ENCODE data around the gene ALX1.

Gene ALX1

GRCh38 chr12:85322715-85323114 is 42.7 kb downstream of the ALX1 start:
- no peak for DNase-seq
- Histone ChIP-seq H3K4me1 (no peaks in the 10 kb centered on the region), H3K9me3 (no peaks in the 10 kb centered on the region), H3K27ac (no peak overlapping the region), H3K4me3 (no peak overlapping the region), H3K36me3 (no peaks in the 10 kb centered on the region), H3K27me3 (no peaks in the 10 kb centered on the region)
- TF ChIP-seq CTCF (IDR thresholded peaks at IDR 0.05), result no peak
- intact Hi-C loops (cut with DNase I; ENCODE audit: low total_unique reads), result no loop called here

- Histone ChIP-seq H3K4me1 (no peaks in the 10 kb centered on the region), H3K4me3 (no peak overlapping the region), H3K9me3 (no peaks in the 10 kb centered on the region), H3K27ac (no peak overlapping the region), H3K27me3 (no peaks in the 10 kb centered on the region), H3K36me3 (no peaks in the 10 kb centered on the region)
- no peak for DNase-seq
- no peak for TF ChIP-seq CTCF (IDR thresholded peaks at IDR 0.05)
- intact Hi-C loops (cut with DNase I; ENCODE audit: low total_unique reads), result no loop called here
Measured at GRCh38 chr12:85325442-85325841, 45.4 kb downstream of the ALX1 start.

GRCh38 chr12:85329913-85330312 is 49.9 kb downstream of the ALX1 start:
- intact Hi-C loops (cut with DNase I; ENCODE audit: low total_unique reads), result no loop called here
- Histone ChIP-seq H3K9me3 (no peaks in the 10 kb centered on the region), H3K27ac (no peak overlapping the region), H3K4me3 (no peak overlapping the region), H3K4me1 (peaks cover 0 to under 1% (median 0%) of the 10 kb centered on the region in 4 donors), H3K36me3 (no peaks in the 10 kb centered on the region), H3K27me3 (no peaks in the 10 kb centered on the region)
- TF ChIP-seq CTCF (IDR thresholded peaks at IDR 0.05), result no peak
- no peak for DNase-seq

GRCh38 chr12:85348779-85349178 is 68.8 kb downstream of the ALX1 start:
- H3K9me3 ChIP-seq, result no peaks in the 10 kb centered on the region
- H3K4me3 ChIP-seq, result no peak overlapping the region
- no peaks in the 10 kb centered on the region for H3K36me3 ChIP-seq
- TF ChIP-seq CTCF (IDR thresholded peaks at IDR 0.05), result no peak
- H3K27me3 ChIP-seq, result no peaks in the 10 kb centered on the region
- no peak for DNase-seq
- no peaks in the 10 kb centered on the region for H3K4me1 ChIP-seq
- intact Hi-C loops (cut with DNase I; ENCODE audit: low total_unique reads), result no loop called here
- no peak overlapping the region for H3K27ac ChIP-seq

GRCh38 chr12:85350356-85350755 is 70.3 kb downstream of the ALX1 start:
- Histone ChIP-seq H3K9me3 (no peaks in the 10 kb centered on the region), H3K4me3 (no peak overlapping the region), H3K36me3 (no peaks in the 10 kb centered on the region), H3K27ac (no peak overlapping the region), H3K27me3 (no peaks in the 10 kb centered on the region), H3K4me1 (no peaks in the 10 kb centered on the region)
- intact Hi-C loops (cut with DNase I; ENCODE audit: low total_unique reads), result no loop called here
- TF ChIP-seq CTCF (IDR thresholded peaks at IDR 0.05), result no peak
- DNase-seq, result no peak

Measured in tibial artery (tissue), 4 donors.